Measurements from ENCODE around the gene EXOC6.
A peak's percentile ranks its signal among the peaks of the same experiment; 100 is the strongest.

EXOC6 gene

GRCh38 chr10:93067443-93068365 lies 219.4 kb downstream of the EXOC6 start:
- no peak for DNase-seq

- DNase-seq = no peak
Observed at GRCh38 chr10:93068411-93069244, 220.3 kb downstream of the EXOC6 start.

- no peak for DNase-seq
Observed at GRCh38 chr10:93069245-93069561, 220.9 kb downstream of the EXOC6 start.

GRCh38 chr10:93070378-93071176 lies 222.3 kb downstream of the EXOC6 start:
- DNase-seq = no peak

GRCh38 chr10:93071177-93071472 lies 222.8 kb downstream of the EXOC6 start:
- DNase-seq = no peak

GRCh38 chr10:93071674-93072224 lies 223.4 kb downstream of the EXOC6 start:
- DNase-seq = no peak

GRCh38 chr10:93072225-93072712 lies 223.9 kb downstream of the EXOC6 start:
- DNase-seq = no peak

- no peak for DNase-seq
Observed at GRCh38 chr10:93072713-93073538, 224.6 kb downstream of the EXOC6 start.

- DNase-seq = no peak
Observed at GRCh38 chr10:93073539-93074146, 225.3 kb downstream of the EXOC6 start, which contains the start of gene CYP26A1. CYP26A1 (plus strand) TSS chr10:93073893; CDS start chr10:93073935, 42 bp downstream.

GRCh38 chr10:93074147-93074596 lies 225.9 kb downstream of the EXOC6 start:
- no peak for DNase-seq

GRCh38 chr10:93074597-93075368 lies 226.5 kb downstream of the EXOC6 start:
- DNase-seq = peak in 1 of 5 donors; percentile 19

GRCh38 chr10:93075369-93076221 lies 227.3 kb downstream of the EXOC6 start:
- DNase-seq = peak in 1 of 5 donors; percentile 28

- DNase-seq = no peak
Observed at GRCh38 chr10:93076871-93077270, 228.6 kb downstream of the EXOC6 start.

- no peak for DNase-seq
Observed at GRCh38 chr10:93077860-93078337, 229.6 kb downstream of the EXOC6 start.

- no peak for DNase-seq
Observed at GRCh38 chr10:93079663-93080349, 231.5 kb downstream of the EXOC6 start.

GRCh38 chr10:93080350-93081046 lies 232.2 kb downstream of the EXOC6 start:
- peak in 3 of 5 donors; percentile 29 to 49 (median 31) for DNase-seq

- DNase-seq = no peak
Observed at GRCh38 chr10:93081318-93081717, 233.0 kb downstream of the EXOC6 start.

- DNase-seq = no peak
Observed at GRCh38 chr10:93081834-93082233, 233.5 kb downstream of the EXOC6 start.

Data from T-helper 1 cell (primary cell).